NOMO-1 treated with DMSO at 0.1 percent for 48 hours (cell line): ENCODE measurements around the gene SYT10.
"Not testable (repeated sequence)": the region's sequence is repeated elsewhere in the genome, so short reads cannot be mapped to it uniquely, and the experiment has no call there.

Experiments used
- DNase-seq: peaks from one replicate; lab custom pipeline; 2025; ENCODE audit not compliant: unreplicated experiment; lab: John Stamatoyannopoulos, UW

SYT10 gene

DNA sequence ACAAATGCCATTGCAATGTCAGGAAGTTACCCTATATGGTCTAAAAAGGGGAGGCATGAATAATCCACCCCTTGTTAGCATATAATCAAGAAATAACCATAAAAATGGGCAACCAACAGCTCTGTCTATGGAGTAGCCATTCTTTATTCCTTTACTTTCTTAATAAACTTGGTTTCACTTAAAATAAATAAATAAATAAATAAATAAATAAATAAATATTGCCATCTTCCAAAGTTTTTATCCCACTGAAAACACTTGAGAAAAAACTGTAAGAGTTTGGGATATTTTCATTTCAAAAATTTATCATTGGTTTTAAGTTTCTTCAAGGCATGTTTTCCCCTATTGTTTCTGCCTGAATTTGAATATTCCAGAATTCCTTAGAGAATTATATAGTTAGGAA, 89.8 kb downstream of the SYT10 start:
- DNase-seq: no peak

DNA sequence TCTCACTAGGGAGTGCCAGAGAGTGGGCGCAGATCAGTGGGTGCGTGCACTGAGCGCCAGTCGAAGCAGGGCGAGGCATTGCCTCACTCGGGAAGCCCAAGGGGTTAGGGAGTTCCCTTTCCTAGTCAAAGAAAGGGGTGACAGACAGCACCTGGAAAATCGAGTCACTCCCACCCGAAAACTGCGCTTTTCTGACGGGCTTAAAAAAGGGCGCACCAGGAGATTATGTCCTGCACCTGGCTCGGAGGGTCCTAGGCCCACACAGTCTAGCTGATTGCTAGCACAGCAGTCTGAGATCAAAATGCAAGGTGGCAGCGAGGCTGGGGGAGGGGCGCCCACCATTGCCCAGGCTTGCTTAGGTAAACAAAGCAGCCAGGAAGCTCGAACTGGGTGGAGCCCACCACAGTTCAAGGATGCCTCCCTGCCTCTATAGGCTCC, 107.6 kb downstream of the SYT10 start:
- not testable (repeated sequence) for DNase-seq

DNA sequence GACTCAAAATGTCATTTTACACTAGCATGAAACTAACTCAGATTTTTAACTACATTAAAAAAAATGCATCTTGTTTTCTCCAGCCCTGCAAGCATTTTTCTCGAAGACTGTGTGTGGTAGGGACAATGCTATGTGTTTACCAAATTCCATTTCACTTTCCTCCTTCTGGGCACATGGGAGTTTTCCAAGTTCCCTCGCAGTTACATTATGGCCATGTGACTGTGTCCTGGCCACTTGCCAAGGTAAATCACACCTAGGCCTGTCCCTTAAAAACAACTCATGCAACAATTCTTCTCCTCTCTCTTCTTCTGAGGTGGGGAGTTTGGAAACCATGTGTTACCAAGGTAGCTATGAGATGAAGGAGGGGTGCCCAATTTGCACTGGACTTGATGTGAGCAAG, 108.7 kb downstream of the SYT10 start:
- no peak for DNase-seq
